IPS-NIHi7 (cell line): ENCODE measurements around the gene NAGS.
"Not testable (repeated sequence)": the region's sequence is repeated elsewhere in the genome, so short reads cannot be mapped to it uniquely, and the experiment has no call there.

ENCODE experiments used
- DNase-seq: peaks from one replicate; pipeline ENCODE4 v3.0.0; 2012; ENCODE audit warnings: mixed read lengths; ENCODE audit errors: extremely low spot score

The NAGS gene, protein sequence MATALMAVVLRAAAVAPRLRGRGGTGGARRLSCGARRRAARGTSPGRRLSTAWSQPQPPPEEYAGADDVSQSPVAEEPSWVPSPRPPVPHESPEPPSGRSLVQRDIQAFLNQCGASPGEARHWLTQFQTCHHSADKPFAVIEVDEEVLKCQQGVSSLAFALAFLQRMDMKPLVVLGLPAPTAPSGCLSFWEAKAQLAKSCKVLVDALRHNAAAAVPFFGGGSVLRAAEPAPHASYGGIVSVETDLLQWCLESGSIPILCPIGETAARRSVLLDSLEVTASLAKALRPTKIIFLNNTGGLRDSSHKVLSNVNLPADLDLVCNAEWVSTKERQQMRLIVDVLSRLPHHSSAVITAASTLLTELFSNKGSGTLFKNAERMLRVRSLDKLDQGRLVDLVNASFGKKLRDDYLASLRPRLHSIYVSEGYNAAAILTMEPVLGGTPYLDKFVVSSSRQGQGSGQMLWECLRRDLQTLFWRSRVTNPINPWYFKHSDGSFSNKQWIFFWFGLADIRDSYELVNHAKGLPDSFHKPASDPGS

DNA sequence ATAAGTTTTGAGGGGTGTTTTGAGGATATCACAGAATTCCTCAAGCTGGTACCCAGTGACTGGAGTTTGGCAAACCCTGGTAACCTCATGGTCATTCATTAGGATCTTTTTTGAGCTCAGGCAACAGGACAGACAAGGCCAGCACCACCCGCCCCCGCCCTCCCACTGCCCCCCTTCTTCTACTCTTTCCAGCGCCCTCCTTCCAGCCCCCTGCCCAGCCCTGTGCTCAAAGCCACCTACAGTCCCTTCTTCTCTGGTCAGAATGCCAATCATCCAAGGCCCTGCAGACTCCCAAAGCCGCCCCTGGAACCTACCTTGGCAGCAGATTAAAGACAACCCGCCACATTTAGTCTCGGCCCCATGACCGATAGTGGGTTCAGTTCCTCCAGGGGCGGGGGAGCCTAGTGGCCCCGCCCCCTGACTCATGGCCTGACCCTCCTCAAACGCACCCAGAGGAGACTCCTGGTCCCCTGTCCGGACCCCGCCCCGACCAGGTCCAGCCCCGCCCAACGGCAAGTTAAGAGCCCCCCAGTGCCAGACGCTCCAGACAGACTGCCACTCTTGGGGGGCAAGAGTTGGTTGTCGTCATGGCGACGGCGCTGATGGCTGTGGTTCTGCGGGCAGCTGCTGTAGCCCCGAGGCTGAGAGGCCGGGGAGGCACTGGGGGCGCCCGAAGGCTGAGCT is at the start of gene NAGS:
TSS of gene NAGS (plus strand) at position 546 of the 684 bp plus-strand sequence. CDS start at position 588, 42 bp downstream.
- peak; percentile 44 for DNase-seq

DNA sequence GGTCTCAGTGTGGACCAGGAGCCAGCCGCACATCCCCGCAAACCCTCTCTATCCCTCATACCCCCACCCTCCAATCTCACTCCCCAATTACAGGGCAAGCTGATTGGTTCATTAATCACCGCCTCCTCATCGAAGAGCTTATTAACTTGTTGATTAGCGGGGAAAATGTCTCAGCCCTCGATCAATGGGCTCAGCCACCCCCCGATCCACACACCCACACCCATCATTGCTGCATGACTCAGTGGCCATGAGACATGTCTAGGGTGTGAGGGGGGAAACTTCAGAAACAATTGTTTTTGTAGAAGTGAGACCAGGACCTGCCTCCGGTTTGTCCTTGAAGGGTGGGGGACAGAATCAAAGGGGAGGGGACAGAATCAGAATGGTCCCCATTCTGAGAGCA is 48.2 kb upstream of the NAGS start:
- no peak for DNase-seq

DNA sequence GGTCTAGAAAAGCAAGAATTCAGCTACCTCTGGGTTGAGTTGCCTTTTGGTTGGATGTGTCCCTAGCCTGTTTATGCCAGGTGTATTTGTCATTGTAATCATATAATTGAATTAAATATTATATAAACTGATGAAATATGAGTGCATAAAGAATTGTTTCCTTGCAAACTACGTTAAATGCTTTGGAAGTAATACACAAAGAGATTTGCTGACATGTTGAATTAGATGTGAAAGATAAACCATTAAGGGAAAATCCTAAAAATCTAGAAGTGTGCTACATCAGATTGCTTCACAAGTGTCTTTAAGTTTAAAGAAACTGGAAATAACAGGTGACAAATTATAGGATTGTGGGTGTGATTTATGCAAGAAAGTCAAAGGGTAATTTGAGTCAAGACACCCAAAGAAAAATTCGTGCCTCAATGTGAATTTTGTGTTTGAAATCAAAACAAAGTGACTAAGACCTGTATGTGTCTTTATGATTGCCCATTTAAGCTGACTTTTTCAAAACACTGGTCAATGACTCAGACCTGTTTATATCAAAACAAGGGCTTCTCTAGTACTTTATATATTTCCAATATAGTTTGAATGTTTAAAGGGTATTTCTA is 45.6 kb upstream of the NAGS start:
- DNase-seq = no peak

DNA sequence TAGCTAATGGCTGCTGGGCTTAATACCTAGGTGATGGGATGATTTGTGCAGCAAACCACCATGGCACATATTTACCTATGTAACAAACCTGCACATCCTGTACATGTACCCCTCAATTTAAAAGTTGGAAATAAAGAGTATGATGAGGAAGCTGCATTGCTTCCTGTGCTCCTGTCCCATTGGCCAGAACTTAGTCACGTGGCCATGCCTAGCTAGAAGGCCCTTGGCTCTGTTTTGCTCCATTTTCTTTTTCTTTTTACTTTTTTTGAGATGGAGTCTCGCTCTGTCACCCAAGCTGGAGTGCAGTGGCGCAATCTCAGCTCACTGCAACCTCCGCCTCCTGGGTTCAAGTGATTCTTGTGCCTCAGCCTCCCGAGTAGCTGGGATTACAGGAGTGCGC is 43.1 kb upstream of the NAGS start:
- not testable (repeated sequence) for DNase-seq

DNA sequence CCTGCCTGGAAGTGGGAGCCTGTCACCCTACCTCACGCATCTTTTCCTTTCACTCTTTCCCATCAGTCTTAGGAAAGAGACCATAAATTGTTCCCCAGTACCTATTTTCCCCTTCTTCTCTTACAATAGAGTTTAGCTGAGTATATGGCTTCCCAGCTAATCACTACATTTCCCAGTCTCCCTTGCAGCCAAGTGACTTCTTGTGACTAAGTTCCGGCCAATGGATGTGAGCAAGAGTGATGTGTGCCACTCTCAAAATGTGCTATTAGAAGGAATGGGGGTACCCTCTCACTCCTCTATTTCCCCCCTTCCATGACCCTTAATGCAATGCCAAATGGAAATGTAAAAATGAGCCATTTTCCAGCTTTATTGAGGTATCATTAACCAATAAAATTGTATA is 42.5 kb upstream of the NAGS start:
- DNase-seq = no peak

DNA sequence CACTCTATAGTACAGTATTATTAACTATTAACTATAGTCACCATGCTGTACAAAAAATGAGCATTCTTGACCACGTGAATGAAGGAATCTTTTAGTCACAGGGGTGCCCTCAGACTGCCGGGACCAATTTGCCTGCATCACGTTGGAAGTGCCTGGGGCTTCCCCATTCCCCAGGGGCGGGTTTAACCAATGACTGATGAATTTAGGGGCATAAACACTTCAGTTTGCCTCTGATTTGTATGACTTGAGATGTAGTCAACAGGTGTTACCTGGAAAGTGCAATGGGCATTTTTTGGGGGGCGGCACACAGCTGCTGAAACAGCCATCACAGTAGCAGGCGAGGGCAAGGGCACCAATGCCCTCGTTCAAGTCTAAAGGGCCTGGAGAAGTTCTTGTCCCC is 41.9 kb upstream of the NAGS start:
- no peak for DNase-seq

DNA sequence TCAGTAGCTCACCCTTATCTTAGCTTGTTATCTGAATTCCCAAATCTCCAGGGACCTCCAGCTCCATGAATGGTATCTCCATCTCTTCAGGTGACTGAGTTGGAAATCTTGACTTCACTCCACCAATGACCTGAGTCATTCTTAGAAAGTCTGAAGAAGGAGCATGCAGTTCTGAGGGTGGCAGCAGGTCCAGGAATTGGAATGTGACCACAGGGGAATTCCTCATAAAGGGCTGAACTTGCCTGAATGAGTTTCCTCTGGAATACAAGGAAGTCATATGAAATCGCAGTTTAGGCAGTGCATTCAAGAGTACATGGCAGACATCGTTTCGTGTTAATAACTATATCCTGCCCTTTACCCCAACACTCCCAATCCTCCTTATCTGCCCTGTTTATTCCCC is 38.1 kb upstream of the NAGS start:
- DNase-seq = no peak

DNA sequence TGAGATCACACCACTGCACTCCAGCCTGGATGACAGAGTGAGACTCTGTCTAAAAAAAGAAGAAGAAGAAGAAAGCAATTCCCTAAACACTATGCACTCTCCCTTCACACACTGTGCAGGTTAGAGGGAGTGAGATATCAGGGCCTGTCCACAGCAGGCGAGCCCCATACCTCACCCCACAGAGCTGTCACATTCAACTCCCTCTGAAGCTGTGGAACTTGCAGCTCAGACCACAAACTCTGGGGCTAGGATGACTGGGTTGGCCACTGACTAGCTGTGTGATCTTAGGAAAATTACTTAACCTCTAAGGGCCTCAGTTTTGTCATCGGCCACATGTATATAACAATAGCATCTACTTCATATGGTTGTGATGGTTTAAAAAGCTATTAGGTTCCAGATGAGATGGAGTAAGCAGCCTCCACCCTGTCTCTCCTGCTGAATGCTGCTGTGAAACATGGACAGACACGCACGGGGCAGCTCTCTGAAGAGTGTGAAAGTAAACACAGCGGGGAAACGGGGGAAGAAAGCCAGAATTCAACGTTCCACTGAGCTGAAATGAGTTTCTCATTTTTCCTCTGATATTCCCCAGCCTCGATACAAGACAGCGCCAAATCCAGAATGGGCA is 37.1 kb upstream of the NAGS start:
- DNase-seq = no peak

DNA sequence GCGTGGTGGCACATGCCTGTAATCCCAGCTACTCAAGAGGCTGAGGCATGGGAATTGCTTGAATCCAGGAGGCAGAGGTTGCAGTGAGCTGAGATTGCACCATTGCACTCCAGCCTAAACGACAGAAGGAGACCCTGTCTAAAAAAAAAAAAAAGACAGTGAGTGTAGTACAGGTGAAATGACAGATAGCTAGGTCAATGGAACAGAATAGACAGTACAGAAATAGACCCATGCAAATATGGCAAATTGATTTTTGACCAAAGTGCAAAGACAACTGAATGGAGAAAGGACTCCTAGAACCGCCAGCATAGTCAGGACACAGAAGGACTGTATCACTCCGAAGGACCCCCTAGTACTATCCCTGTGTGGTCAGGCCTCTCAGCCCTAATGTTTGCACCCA is 34.1 kb upstream of the NAGS start:
- DNase-seq = no peak

DNA sequence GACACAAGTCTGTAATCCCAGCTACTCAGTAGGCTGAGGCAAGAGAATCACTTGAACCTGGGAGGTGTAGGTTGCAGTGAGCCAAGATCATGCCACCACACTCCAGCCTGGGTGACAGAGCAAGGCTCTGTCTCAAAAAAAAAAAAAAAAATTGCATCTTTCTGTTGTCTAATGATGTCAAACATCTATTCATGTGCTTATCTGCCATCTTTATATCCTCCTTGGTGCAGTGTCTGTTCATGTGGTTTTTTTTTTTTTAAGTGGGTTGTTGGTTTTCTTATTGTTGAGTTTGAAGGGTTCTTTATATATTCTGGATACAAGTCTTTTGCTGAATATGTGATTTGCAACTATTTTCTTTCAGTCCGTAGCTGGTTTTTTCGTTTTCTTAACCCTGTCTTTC is 33.0 kb upstream of the NAGS start:
- DNase-seq = not testable (repeated sequence)

DNA sequence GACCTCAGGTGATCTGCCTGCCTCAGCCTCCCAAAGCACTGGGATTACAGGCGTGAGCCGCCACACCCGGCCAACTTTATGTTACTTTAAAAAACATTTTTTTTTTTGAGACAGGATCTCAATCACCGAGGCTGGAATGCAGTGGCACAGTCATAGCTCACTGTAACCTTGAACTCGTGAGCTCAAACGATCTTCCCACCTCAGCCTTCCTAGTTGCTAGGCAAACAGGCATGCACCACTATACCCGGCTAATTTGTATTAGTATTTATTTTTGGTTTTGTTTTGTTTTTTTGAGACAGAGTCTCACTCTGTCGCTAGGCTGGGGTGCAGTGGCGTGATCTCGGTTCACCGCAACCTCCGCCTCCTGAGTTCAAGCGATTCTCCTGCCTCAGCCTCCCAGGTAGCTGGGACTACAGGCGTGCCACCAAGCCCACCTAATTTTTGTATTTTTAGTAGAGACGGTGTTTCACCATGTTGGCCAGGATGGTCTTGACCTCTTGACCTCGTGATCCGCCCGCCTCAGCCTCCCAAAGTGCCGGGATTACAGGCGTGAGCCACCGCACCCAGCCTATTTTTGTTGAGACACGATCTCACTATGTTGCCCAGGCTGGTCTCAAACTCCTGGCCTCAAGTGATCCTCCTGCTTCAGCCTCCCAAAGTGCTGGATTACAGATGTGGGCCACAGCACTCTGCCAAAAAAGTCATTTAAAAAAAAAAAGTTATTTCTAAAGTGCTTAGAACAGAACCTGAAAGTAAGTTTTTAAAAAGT is 31.8 kb upstream of the NAGS start:
- not testable (repeated sequence) for DNase-seq

DNA sequence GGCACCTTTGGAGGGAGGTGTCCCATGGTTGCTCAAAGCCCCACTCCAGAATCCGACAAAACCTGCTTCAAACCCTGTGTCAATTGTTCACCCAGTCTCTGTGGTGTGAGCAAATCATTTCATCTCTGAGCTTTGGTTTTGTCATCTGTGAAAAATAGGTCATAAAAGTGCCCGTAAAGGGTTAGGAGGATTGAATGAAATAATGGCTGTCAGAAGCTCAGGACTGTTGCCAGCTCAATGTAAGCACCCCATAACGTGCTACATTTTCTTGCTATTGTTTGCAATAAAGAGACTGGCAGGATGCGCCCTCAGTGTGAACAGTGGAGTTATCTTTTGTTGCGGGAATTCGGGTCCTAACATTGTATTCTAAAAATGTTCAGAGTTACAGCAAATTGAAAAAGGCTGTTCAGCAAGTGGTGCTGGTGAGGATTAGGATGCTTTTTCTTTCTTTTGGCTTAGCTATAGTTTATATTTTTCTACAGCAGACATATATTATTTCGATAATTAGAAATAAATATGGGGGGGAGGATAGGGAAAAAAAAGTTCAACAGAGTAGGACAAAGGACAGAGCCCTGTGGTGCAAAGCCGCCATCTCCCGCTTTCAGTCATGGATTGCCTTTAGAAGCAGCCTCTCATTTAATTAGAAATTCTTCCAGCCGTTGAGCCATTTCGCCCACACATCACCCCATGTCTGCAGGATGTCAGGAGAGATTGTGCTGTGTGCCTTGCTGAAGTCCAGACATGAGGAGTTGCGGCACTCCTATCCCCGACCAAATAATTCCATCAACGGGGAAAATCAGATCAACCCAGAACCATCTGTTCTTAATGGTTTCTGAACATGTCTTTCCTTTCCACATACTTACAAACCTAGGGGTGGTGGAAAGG is 29.8 kb upstream of the NAGS start:
- DNase-seq = no peak

DNA sequence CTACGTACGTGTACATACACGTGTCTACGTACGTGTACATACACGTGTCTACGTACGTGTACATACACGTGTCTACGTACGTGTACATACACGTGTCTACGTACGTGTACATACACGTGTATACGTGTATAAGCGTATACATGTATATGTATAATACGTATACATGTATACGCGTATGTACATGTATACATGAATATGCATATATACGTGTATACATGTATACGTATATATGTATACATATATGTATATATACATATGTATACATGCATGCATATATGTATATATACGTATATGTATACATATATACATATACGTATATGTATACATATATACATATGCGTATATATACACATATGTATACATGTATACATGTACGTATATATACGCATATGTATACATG is 28.5 kb upstream of the NAGS start:
- no peak for DNase-seq

DNA sequence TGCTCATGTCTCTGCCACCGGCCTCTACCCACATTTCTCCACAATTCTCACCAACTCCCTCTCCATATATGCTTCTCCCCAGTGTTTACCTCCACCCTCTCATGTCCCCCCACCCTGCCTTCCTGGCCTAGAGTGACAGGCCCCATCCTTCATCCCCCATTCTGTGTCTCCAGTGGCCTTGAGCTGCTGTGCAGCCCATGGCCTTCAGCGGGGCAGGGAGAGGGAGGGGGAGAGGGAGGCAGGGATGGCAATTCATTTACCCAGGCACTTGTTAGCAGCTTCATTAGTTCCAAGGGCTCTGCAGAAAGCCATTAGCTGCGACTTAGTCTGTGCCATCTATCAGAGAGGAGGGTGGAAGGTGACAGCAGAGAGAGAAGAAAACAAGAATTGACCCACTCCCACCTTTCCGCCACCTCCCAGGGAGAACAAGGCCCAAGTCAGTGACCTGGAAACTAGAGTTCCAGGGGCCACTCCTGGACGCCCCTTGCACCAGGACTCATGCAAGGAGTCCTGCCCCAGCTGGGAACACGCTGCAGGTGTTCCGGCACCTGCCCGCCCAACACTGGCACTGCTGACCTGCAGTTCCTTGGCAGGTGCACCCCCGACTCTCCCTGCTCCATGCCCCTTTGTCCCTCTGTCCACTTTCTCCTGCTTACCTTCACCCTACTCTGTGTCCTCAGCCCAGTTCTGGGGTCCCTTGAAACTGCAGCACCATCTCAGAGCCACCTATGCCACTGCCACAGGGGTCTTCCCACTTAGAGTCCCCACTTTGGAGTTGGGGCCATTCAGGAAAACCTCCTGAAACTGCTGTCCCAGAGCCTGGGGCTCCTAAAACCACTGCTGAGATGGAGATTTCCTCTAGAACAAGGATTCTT is 27.2 kb upstream of the NAGS start:
- DNase-seq = no peak

DNA sequence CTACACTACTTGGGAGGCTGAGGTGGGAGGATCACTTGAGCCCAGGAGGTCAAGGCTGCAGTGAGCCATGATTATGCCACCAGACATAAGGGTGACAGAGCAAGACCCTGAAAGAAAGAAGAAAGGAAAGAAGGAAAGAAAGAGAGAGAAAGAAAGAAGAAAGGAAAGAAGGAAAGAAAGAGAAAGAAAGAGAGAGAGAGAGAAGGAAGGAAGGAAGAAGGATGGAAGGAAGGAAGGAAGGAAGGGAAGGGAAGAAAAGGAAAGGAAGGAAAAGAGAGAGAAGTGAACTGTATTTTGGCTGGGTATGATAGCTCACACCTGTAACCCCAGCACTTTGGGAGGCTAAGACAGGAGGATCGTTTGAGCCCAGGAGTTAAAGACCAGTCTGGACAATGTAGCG is 26.3 kb upstream of the NAGS start:
- no peak for DNase-seq

DNA sequence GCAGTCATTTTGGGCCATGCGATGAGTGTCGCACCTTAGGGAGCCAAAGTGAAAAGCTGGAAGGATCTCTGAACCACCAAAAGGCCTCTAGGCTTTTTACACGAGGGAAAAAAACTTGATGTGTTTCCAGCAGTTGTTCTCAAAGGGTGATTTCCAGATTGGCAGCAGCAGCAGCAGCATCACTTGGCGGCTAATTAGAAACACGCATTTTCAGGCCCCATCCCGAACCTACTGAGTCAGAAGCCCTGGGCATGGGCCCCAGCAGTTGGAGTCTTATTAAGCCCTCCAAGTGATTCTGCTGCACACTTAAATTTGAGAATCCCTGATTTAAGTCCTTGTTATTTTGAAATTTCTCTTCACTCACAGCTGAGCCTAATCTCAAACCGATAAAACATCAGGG is 25.4 kb upstream of the NAGS start:
- no peak for DNase-seq

DNA sequence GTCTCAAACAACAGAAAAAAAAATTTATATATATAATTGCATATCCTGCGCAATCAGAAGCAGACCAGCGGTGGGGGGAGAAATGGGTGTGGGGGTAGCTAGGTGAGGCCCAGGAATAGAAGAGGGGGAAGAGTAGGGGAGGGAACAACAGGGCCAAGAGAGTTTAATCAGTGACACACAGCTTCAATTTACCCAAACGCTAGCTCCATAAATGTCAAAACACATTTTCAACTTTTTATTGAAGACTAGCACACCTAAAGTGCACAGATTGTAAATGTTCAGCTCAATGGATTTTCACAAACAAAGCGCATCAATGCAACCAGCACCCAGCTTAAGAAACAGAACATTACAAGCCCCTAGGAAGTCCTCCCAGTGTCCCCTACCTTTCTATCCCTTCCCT is 24.8 kb upstream of the NAGS start:
- no peak for DNase-seq

DNA sequence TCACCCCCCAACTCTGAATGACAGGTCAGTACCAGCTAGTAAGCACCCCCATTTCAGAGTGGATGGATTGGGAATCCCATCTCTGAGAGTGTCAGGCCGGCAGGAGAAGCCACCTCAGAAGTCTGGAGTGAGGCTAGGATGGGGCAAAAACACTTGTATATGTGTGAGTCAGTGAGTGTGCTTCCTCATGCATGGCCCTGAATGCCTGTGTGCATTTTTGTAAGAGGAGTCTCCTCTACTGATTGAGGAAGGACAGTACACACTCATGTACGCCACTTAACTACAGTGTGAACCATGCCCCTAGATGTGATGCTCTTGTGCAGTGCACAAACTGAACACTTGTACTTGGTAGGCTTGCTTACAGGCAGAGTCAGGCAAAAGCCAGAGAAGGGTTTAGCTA is 22.3 kb upstream of the NAGS start:
- DNase-seq = no peak

DNA sequence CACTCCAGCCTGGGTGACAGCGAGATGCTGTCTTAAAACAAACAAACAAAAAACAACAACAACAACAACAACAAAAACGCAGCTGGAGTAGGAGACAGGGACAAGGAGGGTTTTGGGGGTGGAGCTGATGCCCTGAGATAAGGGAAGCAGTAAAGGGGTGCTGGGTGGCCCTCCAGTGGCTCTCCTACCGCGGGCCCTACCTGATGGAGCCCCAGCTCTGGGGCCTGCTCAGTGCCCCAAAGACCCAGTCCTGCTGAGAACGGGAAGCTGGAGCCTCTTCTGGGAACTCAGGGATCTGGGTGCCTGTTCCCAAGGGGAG is 21.3 kb upstream of the NAGS start:
- DNase-seq = no peak
